NCI-H1092 (cell line): Measurements from ENCODE around the gene DDX50.
"Not testable (repeated sequence)": the region's sequence is repeated elsewhere in the genome, so short reads cannot be mapped to it uniquely, and the experiment has no call there.

Experiments used
- DNase-seq: peaks from one replicate; lab custom pipeline; 2025; lab: John Stamatoyannopoulos, UW

Gene DDX50

GRCh38 chr10:68901105-68901927 is at the start of gene DDX50:
TSS of gene DDX50 (plus strand) at chr10:68901315. CDS start at chr10:68901385, 70 bp downstream.
- DNase-seq: peak; percentile 98

- no peak for DNase-seq
These were observed 44.8 kb upstream of the DDX50 start for GRCh38 chr10:68856352-68856751.

- DNase-seq: no peak
These were observed 44.1 kb upstream of the DDX50 start for GRCh38 chr10:68857005-68857404.

- DNase-seq: no peak
These were observed 39.9 kb upstream of the DDX50 start for GRCh38 chr10:68861253-68861652.

GRCh38 chr10:68864611-68865010 is 36.5 kb upstream of the DDX50 start:
- no peak for DNase-seq

GRCh38 chr10:68868173-68868572 is 32.9 kb upstream of the DDX50 start:
- DNase-seq: not testable (repeated sequence)

GRCh38 chr10:68869623-68870022 is 31.5 kb upstream of the DDX50 start:
- no peak for DNase-seq

GRCh38 chr10:68870061-68870460 is 31.1 kb upstream of the DDX50 start:
- DNase-seq: no peak

- no peak for DNase-seq
These were observed 30.5 kb upstream of the DDX50 start for GRCh38 chr10:68870545-68871104.

- DNase-seq: peak; percentile 12
These were observed 29.9 kb upstream of the DDX50 start for GRCh38 chr10:68871105-68871711.

- DNase-seq: peak; percentile 93
These were observed 29.3 kb upstream of the DDX50 start for GRCh38 chr10:68871731-68872342.

- DNase-seq: peak; percentile 3
These were observed 24.6 kb upstream of the DDX50 start for GRCh38 chr10:68876246-68877138.

GRCh38 chr10:68877482-68878110 is 23.5 kb upstream of the DDX50 start:
- DNase-seq: no peak

- DNase-seq: no peak
These were observed 22.6 kb upstream of the DDX50 start for GRCh38 chr10:68878496-68878895.

GRCh38 chr10:68879628-68880027 is 21.5 kb upstream of the DDX50 start:
- DNase-seq: no peak

- no peak for DNase-seq
These were observed 20.9 kb upstream of the DDX50 start for GRCh38 chr10:68880181-68880580.

GRCh38 chr10:68895041-68895440 is 6.1 kb upstream of the DDX50 start:
- DNase-seq: no peak

GRCh38 chr10:68897336-68897741 is 3.8 kb upstream of the DDX50 start:
- DNase-seq: peak; percentile 39

GRCh38 chr10:68899186-68899745 is 1.8 kb upstream of the DDX50 start:
- no peak for DNase-seq

GRCh38 chr10:68900427-68901104 is 549 bp upstream of the DDX50 start:
- DNase-seq: no peak
